Measurements from ENCODE around the gene TGM1.

DNA sequence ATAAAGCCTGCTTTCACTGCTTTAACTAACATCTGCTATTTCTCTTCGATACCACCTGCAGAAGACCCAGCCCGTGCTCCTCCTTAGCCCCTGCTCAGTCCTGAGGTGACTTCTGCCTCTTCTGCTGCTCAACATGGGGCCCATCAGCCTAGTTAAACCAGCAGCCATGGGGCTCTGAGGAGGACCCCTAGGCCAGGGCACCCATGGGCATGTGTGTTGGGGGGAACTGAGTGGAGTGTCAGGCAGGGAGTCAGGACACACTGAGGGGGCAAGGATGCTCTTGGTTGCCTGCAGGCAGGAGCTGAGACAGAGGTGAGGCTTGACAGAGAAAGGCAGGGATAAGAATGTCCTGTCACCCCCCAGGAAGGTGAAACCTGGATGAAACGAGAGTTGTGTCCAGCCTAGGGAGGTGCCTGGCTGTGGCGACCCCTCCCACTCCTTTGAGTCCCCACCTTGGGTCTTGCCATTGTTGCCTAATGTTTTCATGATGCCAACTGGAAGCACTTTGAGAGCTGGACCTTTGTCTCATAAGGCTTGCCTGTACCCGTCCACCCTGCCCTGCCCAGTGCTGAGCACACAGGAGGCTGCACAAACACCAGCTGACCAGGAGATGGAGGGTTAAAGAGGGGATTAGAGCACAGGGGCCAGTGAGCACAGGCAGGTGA is 21.0 kb upstream of the TGM1 start:
- TF ChIP-seq, protein P1, sequence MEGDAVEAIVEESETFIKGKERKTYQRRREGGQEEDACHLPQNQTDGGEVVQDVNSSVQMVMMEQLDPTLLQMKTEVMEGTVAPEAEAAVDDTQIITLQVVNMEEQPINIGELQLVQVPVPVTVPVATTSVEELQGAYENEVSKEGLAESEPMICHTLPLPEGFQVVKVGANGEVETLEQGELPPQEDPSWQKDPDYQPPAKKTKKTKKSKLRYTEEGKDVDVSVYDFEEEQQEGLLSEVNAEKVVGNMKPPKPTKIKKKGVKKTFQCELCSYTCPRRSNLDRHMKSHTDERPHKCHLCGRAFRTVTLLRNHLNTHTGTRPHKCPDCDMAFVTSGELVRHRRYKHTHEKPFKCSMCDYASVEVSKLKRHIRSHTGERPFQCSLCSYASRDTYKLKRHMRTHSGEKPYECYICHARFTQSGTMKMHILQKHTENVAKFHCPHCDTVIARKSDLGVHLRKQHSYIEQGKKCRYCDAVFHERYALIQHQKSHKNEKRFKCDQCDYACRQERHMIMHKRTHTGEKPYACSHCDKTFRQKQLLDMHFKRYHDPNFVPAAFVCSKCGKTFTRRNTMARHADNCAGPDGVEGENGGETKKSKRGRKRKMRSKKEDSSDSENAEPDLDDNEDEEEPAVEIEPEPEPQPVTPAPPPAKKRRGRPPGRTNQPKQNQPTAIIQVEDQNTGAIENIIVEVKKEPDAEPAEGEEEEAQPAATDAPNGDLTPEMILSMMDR (IDR thresholded peaks at IDR 0.05): no peak
- no peak for TF ChIP-seq POLR2A (IDR thresholded peaks at IDR 0.05)
